ENCODE data around the gene PLXDC1.

PLXDC1 gene

DNA sequence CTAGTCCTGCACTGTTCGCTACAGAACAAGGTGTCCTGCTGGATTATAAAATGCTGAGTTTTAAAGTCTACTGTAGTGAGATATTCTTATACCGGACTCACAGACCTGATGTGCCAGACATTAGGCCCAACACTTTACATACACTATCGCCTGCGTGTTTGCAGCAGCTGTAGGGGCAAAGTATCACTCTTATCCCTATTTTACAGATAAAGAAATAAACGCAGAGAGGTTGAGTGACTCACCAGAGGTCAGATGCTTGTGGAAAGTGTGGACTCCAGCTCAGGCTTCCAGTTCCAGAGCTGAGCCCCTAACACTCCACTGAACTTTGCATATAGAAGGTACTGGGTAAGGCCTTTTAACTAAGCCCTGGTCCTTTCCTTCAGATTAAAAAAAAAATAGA, 47.4 kb downstream of the PLXDC1 start:
- Histone ChIP-seq H3K4me2 (ENCODE audit: low read depth, low read length) (no peak overlapping the region), H3K4me3 (ENCODE audit: low read length) (no peak overlapping the region), H3K9me2 (replicated peaks; ENCODE audit: insufficient read depth, low read length) (no peaks in the 10 kb centered on the region), H3K27me3 (replicated peaks; ENCODE audit: insufficient read depth, low read length) (peaks cover 10% of the 10 kb centered on the region), H3K79me2 (ENCODE audit: low read length) (no peaks in the 10 kb centered on the region), H3K36me3 (replicated peaks; ENCODE audit: insufficient read depth, low read length) (no peaks in the 10 kb centered on the region), H3K27ac (ENCODE audit: low read length) (no peak overlapping the region), H3K9ac (ENCODE audit: low read length) (no peak overlapping the region), H2AFZ (ENCODE audit: low read length) (no peak overlapping the region), H3K4me1 (ENCODE audit: low read length) (no peaks in the 10 kb centered on the region), H3K9me3 (replicated peaks; ENCODE audit: insufficient read depth, low read length) (no peaks in the 10 kb centered on the region), H3F3A (ENCODE audit: insufficient read depth, low read length) (no peaks in the 10 kb centered on the region), H4K20me1 (ENCODE audit: insufficient read depth, low read length) (no peaks in the 10 kb centered on the region)
- TF ChIP-seq, protein P1, sequence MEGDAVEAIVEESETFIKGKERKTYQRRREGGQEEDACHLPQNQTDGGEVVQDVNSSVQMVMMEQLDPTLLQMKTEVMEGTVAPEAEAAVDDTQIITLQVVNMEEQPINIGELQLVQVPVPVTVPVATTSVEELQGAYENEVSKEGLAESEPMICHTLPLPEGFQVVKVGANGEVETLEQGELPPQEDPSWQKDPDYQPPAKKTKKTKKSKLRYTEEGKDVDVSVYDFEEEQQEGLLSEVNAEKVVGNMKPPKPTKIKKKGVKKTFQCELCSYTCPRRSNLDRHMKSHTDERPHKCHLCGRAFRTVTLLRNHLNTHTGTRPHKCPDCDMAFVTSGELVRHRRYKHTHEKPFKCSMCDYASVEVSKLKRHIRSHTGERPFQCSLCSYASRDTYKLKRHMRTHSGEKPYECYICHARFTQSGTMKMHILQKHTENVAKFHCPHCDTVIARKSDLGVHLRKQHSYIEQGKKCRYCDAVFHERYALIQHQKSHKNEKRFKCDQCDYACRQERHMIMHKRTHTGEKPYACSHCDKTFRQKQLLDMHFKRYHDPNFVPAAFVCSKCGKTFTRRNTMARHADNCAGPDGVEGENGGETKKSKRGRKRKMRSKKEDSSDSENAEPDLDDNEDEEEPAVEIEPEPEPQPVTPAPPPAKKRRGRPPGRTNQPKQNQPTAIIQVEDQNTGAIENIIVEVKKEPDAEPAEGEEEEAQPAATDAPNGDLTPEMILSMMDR (IDR thresholded peaks at IDR 0.05; ENCODE audit: low read length), result no peak
- no peak for TF ChIP-seq EZH2phosphoT487 (IDR thresholded peaks at IDR 0.05; ENCODE audit: low read length)
- TF ChIP-seq EZH2 (optimal IDR thresholded peaks at IDR 0.05; ENCODE audit: low read depth, low read length), result no peak
- DNase-seq, result no peak

DNA sequence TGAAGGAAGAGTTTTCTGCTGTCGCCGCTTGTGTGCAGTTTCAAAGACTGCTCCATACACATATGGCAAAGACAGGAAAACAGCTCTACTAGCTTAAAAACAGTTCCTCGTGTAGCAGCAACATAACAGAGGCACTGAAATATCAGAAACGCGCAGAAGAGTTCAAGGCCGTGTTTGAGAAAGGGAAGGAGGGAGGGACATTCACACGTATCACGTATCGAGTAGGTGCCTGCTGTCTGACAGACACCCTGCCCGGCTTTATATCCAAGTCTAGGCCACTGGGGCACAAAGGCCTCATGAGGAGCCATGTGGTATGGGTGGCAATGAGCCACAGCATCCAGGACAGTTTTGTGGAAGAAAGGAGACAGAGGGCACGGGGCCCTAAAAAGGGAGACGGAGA, 50.3 kb downstream of the PLXDC1 start:
- Histone ChIP-seq H3K9ac (ENCODE audit: low read length) (no peak overlapping the region), H3K27ac (ENCODE audit: low read length) (no peak overlapping the region), H3K9me3 (replicated peaks; ENCODE audit: insufficient read depth, low read length) (no peaks in the 10 kb centered on the region), H3K36me3 (replicated peaks; ENCODE audit: insufficient read depth, low read length) (no peaks in the 10 kb centered on the region), H3K79me2 (ENCODE audit: low read length) (no peaks in the 10 kb centered on the region), H4K20me1 (ENCODE audit: insufficient read depth, low read length) (no peaks in the 10 kb centered on the region), H2AFZ (ENCODE audit: low read length) (no peak overlapping the region), H3F3A (ENCODE audit: insufficient read depth, low read length) (no peaks in the 10 kb centered on the region), H3K4me2 (ENCODE audit: low read depth, low read length) (no peak overlapping the region), H3K4me3 (ENCODE audit: low read length) (no peak overlapping the region), H3K4me1 (ENCODE audit: low read length) (no peaks in the 10 kb centered on the region), H3K27me3 (replicated peaks; ENCODE audit: insufficient read depth, low read length) (no peaks in the 10 kb centered on the region; the same call in 1 of the 2 replicates), H3K9me2 (replicated peaks; ENCODE audit: insufficient read depth, low read length) (no peaks in the 10 kb centered on the region)
- no peak for TF ChIP-seq EZH2 (optimal IDR thresholded peaks at IDR 0.05; ENCODE audit: low read depth, low read length)
- no peak for TF ChIP-seq EZH2phosphoT487 (IDR thresholded peaks at IDR 0.05; ENCODE audit: low read length)
- TF ChIP-seq, protein P1 (IDR thresholded peaks at IDR 0.05; ENCODE audit: low read length), result no peak
- DNase-seq, result no peak

DNA sequence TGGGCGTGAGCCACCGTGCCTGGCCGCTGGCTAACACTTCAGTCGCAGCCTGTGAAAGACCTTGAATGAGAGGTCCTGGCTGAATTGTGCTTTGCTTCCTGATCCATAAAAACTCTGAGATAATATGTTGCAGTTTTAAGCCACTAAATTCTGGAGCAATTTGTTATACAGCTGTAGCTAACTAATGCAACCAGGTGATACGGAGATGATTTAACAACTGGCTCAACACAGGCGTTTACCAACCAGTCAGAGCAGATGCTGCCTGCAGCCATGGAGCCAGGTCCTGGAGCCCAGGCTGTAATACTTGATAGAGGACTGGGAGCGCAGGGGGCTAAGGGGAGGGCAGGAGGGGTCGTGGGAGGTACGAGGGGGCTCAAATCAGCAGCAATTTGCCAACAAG, 50.9 kb downstream of the PLXDC1 start:
- TF ChIP-seq, protein P1 (IDR thresholded peaks at IDR 0.05; ENCODE audit: low read length), result no peak
- TF ChIP-seq EZH2 (optimal IDR thresholded peaks at IDR 0.05; ENCODE audit: low read depth, low read length), result no peak
- TF ChIP-seq EZH2phosphoT487 (IDR thresholded peaks at IDR 0.05; ENCODE audit: low read length), result no peak
- Histone ChIP-seq H3K4me1 (ENCODE audit: low read length) (no peaks in the 10 kb centered on the region), H3K27ac (ENCODE audit: low read length) (no peak overlapping the region), H3K27me3 (replicated peaks; ENCODE audit: insufficient read depth, low read length) (no peaks in the 10 kb centered on the region; the same call in 1 of the 2 replicates), H3K9ac (ENCODE audit: low read length) (no peak overlapping the region), H4K20me1 (ENCODE audit: insufficient read depth, low read length) (no peaks in the 10 kb centered on the region), H3K4me3 (ENCODE audit: low read length) (no peak overlapping the region), H3K9me2 (replicated peaks; ENCODE audit: insufficient read depth, low read length) (no peaks in the 10 kb centered on the region), H3K9me3 (replicated peaks; ENCODE audit: insufficient read depth, low read length) (no peaks in the 10 kb centered on the region), H3K36me3 (replicated peaks; ENCODE audit: insufficient read depth, low read length) (no peaks in the 10 kb centered on the region), H2AFZ (ENCODE audit: low read length) (no peak overlapping the region), H3K4me2 (ENCODE audit: low read depth, low read length) (no peak overlapping the region), H3K79me2 (ENCODE audit: low read length) (no peaks in the 10 kb centered on the region), H3F3A (ENCODE audit: insufficient read depth, low read length) (no peaks in the 10 kb centered on the region)
- DNase-seq, result no peak
